ENCODE data around the gene CDKN1A. TPM values are rescaled to one million over a fixed set of nuclear protein-coding genes. Genes with fewer than 3 reads are reported as not detected.

The CDKN1A gene
- total and polyA plus RNA-seq, 9 of the 15 experiments (the other 6 are each of a cell fraction or from before 2014, with no cell fraction given), result 0.25 to 8.1 (median 5.1) TPM

DNA sequence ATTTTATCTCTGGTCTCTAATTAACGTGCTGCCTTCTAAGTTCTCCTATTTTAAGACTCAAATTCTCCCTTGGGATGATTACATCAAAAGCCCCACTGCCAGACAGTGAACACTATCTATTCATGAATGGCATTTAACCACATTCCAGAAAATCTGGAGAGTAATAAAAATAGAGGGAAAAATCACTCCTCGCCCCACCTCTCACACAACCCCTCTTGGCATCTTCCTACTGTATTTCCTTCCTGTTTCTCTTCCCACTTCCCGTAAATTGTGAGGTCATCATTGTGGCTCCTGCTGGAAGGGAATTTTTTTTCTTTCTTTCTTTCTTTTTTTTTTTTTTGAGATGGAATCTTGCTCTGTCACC is 50.6 kb downstream of the CDKN1A start:
- ATAC-seq, result no peak
- DNase-seq (ENCODE audit: extremely low read depth in 1 of 4, low spot score in 3 of 4), result no peak
- H3K27ac ChIP-seq (ENCODE audit: extremely low read depth, low read depth, low read length), result no peak overlapping the region
- no peak overlapping the region for H2AFZ ChIP-seq (ENCODE audit: low read depth, low read length)
- H3K79me2 ChIP-seq (ENCODE audit: control insufficient read depth, insufficient read depth, low read length), result no peaks in the 10 kb centered on the region
- no peak for FAIRE-seq
- H3K27me3 ChIP-seq (ENCODE audit: control insufficient read depth in 2 of 2, insufficient read depth in 2 of 2, low read length in 2 of 2), result peaks cover 45 to 64% of the 10 kb centered on the region in 2 experiments
- intact Hi-C loops (cut with micrococcal nuclease), result no loop called here
- H3K4me3 ChIP-seq, result no peak overlapping the region
- POLR2A ChIA-PET, result no interaction called here
- no peaks in the 10 kb centered on the region for H3K9me3 ChIP-seq (replicated peaks; ENCODE audit: control insufficient read depth, insufficient read depth, low read depth, low read length)
- no peak overlapping the region for H3K4me2 ChIP-seq (ENCODE audit: insufficient read depth, low read length)
- H3K4me1 ChIP-seq (replicated peaks in 1 of 2; ENCODE audit: control insufficient read depth in 2 of 2, insufficient read depth in 2 of 2, low read length in 2 of 2), result peaks cover 0 to 3% of the 10 kb centered on the region in 2 experiments; a peak in 1 of 5 replicates
- in situ Hi-C loops (cut with MboI), result loop anchor here (10.0 kb wide), 1 partner anchor 114 kb away; no protein-coding TSS in a partner anchor
- 4% methylated on average over 3 of the region's 3 CpGs for WGBS (ENCODE audit: insufficient coverage, low coverage, missing lambda C conversion rate)
- BruUV-seq (replicated peaks), result no TSS peak
- CTCF ChIA-PET (ENCODE audit: low intra/inter-chr PET ratio), result interaction anchor here (0.7 kb wide), 1 partner anchor 106 kb away, joined by 3 read pairs; no protein-coding TSS in a partner anchor
- H4K20me1 ChIP-seq (replicated peaks; ENCODE audit: control insufficient read depth, insufficient read depth, low read length), result no peaks in the 10 kb centered on the region; the same call in 1 of the 2 replicates
- no peaks in the 10 kb centered on the region for H3K36me3 ChIP-seq (ENCODE audit: control insufficient read depth, insufficient read depth, low read length)
- no peak overlapping the region for H3K9ac ChIP-seq (ENCODE audit: insufficient read depth in 1 of 2, low read depth in 2 of 2, low read length in 2 of 2)
- H3K9me1 ChIP-seq (ENCODE audit: control insufficient read depth, insufficient read depth, low read length), result no peaks in the 10 kb centered on the region
- TF ChIP-seq, protein P1, sequence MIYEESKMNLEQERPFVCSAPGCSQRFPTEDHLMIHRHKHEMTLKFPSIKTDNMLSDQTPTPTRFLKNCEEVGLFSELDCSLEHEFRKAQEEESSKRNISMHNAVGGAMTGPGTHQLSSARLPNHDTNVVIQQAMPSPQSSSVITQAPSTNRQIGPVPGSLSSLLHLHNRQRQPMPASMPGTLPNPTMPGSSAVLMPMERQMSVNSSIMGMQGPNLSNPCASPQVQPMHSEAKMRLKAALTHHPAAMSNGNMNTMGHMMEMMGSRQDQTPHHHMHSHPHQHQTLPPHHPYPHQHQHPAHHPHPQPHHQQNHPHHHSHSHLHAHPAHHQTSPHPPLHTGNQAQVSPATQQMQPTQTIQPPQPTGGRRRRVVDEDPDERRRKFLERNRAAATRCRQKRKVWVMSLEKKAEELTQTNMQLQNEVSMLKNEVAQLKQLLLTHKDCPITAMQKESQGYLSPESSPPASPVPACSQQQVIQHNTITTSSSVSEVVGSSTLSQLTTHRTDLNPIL (CRISPR knock-in tag; IDR thresholded peaks at IDR 0.05), result no peak
- TF ChIP-seq BCOR (IDR thresholded peaks at IDR 0.05) (no peak), ZNF184 (CRISPR knock-in tag; IDR thresholded peaks at IDR 0.05) (no peak), ZKSCAN8 (CRISPR knock-in tag; IDR thresholded peaks at IDR 0.05) (no peak), C11orf30 (IDR thresholded peaks at IDR 0.05; ENCODE audit: low read depth) (no peak), SMAD3 (CRISPR knock-in tag; conservative IDR thresholded peaks at IDR 0.05) (no peak), L3MBTL2 (IDR thresholded peaks at IDR 0.05) (no peak), ZNF696 (CRISPR knock-in tag; conservative IDR thresholded peaks at IDR 0.05) (no peak)
- TF ChIP-seq, protein P2, sequence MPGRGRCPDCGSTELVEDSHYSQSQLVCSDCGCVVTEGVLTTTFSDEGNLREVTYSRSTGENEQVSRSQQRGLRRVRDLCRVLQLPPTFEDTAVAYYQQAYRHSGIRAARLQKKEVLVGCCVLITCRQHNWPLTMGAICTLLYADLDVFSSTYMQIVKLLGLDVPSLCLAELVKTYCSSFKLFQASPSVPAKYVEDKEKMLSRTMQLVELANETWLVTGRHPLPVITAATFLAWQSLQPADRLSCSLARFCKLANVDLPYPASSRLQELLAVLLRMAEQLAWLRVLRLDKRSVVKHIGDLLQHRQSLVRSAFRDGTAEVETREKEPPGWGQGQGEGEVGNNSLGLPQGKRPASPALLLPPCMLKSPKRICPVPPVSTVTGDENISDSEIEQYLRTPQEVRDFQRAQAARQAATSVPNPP (IDR thresholded peaks at IDR 0.05; ENCODE audit: borderline replicate concordance, insufficient read depth, insufficient read length), result no peak
- TF ChIP-seq, protein P3, sequence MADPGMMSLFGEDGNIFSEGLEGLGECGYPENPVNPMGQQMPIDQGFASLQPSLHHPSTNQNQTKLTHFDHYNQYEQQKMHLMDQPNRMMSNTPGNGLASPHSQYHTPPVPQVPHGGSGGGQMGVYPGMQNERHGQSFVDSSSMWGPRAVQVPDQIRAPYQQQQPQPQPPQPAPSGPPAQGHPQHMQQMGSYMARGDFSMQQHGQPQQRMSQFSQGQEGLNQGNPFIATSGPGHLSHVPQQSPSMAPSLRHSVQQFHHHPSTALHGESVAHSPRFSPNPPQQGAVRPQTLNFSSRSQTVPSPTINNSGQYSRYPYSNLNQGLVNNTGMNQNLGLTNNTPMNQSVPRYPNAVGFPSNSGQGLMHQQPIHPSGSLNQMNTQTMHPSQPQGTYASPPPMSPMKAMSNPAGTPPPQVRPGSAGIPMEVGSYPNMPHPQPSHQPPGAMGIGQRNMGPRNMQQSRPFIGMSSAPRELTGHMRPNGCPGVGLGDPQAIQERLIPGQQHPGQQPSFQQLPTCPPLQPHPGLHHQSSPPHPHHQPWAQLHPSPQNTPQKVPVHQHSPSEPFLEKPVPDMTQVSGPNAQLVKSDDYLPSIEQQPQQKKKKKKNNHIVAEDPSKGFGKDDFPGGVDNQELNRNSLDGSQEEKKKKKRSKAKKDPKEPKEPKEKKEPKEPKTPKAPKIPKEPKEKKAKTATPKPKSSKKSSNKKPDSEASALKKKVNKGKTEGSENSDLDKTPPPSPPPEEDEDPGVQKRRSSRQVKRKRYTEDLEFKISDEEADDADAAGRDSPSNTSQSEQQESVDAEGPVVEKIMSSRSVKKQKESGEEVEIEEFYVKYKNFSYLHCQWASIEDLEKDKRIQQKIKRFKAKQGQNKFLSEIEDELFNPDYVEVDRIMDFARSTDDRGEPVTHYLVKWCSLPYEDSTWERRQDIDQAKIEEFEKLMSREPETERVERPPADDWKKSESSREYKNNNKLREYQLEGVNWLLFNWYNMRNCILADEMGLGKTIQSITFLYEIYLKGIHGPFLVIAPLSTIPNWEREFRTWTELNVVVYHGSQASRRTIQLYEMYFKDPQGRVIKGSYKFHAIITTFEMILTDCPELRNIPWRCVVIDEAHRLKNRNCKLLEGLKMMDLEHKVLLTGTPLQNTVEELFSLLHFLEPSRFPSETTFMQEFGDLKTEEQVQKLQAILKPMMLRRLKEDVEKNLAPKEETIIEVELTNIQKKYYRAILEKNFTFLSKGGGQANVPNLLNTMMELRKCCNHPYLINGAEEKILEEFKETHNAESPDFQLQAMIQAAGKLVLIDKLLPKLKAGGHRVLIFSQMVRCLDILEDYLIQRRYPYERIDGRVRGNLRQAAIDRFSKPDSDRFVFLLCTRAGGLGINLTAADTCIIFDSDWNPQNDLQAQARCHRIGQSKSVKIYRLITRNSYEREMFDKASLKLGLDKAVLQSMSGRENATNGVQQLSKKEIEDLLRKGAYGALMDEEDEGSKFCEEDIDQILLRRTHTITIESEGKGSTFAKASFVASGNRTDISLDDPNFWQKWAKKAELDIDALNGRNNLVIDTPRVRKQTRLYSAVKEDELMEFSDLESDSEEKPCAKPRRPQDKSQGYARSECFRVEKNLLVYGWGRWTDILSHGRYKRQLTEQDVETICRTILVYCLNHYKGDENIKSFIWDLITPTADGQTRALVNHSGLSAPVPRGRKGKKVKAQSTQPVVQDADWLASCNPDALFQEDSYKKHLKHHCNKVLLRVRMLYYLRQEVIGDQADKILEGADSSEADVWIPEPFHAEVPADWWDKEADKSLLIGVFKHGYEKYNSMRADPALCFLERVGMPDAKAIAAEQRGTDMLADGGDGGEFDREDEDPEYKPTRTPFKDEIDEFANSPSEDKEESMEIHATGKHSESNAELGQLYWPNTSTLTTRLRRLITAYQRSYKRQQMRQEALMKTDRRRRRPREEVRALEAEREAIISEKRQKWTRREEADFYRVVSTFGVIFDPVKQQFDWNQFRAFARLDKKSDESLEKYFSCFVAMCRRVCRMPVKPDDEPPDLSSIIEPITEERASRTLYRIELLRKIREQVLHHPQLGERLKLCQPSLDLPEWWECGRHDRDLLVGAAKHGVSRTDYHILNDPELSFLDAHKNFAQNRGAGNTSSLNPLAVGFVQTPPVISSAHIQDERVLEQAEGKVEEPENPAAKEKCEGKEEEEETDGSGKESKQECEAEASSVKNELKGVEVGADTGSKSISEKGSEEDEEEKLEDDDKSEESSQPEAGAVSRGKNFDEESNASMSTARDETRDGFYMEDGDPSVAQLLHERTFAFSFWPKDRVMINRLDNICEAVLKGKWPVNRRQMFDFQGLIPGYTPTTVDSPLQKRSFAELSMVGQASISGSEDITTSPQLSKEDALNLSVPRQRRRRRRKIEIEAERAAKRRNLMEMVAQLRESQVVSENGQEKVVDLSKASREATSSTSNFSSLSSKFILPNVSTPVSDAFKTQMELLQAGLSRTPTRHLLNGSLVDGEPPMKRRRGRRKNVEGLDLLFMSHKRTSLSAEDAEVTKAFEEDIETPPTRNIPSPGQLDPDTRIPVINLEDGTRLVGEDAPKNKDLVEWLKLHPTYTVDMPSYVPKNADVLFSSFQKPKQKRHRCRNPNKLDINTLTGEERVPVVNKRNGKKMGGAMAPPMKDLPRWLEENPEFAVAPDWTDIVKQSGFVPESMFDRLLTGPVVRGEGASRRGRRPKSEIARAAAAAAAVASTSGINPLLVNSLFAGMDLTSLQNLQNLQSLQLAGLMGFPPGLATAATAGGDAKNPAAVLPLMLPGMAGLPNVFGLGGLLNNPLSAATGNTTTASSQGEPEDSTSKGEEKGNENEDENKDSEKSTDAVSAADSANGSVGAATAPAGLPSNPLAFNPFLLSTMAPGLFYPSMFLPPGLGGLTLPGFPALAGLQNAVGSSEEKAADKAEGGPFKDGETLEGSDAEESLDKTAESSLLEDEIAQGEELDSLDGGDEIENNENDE (IDR thresholded peaks at IDR 0.05; ENCODE audit: low read depth, low read length), result no peak

Data from K562 (cell line).